Measurements from ENCODE around the gene SLC23A2.
"Not testable (repeated sequence)": the region's sequence is repeated elsewhere in the genome, so short reads cannot be mapped to it uniquely, and the experiment has no call there.

SLC23A2 gene

GRCh38 chr20:4929686-4930397, 71.5 kb downstream of the SLC23A2 start:
- DNase-seq, result no peak

DNA sequence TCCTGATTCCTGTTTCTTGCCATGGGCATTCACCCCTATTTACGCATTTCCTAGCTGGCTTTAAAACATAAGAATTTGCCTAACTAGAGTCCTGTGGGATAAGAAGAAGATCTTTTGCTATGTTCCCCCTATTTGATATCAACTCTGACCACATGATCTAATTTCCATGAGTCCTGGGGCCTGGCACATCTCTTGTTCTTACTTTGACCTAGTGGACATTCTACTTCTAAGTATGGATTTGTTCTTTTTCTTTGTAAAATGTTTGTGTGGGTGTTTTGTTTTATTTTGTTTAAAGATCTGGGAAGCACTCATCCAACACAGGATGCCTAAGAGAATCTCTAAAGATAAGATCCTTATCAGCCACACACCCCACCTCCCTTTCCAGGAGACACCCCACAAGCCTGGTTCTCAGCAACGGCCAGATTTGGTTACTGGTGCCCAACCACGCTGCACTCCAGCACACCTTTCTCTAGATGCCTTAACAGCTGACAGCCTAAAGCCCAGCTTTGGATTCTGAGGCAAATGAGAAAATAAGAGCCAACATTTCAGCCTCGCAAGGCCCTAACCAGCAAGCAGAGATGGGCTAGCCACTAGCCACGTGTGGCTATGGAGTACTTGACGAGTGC, 74.7 kb downstream of the SLC23A2 start:
- no peak for DNase-seq

- no peak for DNase-seq
Measured at GRCh38 chr20:4925842-4926530, 75.3 kb downstream of the SLC23A2 start.

DNA sequence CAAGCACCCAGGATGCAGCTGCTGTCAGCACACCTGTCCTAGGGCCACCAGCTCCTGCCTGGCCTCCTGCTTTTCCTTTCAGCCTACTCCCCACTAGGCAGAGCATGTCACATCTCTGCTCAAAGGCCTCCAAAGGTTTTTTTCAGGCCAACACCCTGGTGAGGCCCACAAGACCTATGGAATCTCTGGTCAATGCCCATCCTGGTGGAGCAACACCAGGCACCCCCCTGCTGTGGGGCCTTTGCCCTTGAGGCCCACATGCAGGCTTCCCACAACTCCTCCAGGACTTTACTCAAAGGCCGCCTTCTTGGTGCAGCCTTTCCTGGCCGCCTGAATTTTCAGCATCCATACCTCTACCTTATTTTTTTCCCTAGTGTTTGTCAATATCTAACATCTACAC, 76.9 kb downstream of the SLC23A2 start:
- no peak for DNase-seq

- DNase-seq, result no peak
Measured at GRCh38 chr20:4924032-4924431, 77.3 kb downstream of the SLC23A2 start.

- DNase-seq, result no peak
Measured at GRCh38 chr20:4922186-4922585, 79.1 kb downstream of the SLC23A2 start.

DNA sequence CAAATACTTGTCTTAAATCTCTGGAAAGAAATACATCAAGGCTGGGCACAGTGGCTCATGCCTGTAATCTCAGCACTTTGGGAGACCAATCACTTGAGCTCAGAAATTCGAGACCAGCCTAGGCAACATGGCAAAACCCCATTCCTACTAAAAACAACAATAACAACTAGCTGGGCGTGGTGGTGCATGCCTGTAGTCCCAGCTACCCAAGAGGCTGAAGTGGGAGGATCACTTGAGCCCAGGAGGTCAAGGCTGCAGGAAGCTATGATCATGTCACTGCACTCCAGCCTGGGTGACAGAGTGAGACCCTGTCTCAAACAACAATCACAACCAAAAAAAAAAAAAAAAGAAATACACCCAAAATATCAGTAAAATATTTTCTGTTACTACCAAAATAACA, 80.0 kb downstream of the SLC23A2 start:
- DNase-seq, result not testable (repeated sequence)

DNA sequence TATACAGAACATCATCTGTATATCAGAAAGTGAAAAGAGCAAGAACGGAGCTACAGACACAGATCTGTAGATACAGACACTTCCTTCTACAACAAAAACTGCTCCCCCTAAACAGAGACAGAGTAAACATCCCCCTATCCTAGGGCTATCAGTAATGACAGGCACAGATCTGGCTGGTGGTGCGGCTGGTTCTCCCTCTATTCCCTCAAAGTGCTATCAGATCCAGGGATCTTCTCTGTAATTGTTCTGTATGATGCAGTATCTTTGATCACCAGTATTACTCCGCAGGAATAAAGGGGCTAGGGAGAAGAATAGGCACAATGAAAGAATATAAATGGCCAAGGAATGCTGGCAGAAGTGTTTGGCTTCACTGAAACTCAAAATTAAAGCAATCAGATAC, 80.7 kb downstream of the SLC23A2 start:
- DNase-seq, result no peak

GRCh38 chr20:4920131-4920530, 81.2 kb downstream of the SLC23A2 start:
- no peak for DNase-seq

DNA sequence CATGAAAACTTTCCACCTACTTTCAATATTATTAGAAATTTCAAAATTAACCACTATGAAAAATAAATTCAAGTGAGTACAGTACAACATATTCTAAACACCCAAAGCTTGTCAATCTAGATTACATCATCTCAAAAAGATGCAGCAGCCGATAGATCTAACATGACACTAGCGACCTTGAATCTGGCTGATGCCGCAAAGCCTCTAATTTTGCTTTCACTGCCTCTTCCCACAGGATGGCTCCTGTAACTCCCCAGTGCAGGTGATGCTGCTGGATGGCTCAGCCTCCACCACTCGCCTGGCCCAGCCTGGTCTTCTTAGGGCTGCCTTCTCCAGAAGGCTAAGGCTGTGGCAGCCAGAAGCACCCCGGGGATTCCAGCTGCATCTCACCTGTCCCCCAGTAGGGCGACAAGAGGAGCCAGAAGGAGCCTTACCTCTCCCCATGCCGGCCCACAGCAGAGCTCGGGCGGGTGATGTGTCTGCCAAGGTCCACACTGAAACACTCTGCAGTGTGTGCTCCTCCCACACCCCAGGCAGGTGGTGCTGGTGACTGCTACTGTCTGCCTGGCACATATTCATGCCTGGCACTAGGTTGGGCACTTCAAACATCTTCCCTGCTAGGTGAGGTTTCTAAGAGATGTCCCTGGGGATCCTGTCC, 82.1 kb downstream of the SLC23A2 start:
- DNase-seq, result no peak

- DNase-seq, result no peak
Measured at GRCh38 chr20:4918473-4918872, 82.8 kb downstream of the SLC23A2 start.

DNA sequence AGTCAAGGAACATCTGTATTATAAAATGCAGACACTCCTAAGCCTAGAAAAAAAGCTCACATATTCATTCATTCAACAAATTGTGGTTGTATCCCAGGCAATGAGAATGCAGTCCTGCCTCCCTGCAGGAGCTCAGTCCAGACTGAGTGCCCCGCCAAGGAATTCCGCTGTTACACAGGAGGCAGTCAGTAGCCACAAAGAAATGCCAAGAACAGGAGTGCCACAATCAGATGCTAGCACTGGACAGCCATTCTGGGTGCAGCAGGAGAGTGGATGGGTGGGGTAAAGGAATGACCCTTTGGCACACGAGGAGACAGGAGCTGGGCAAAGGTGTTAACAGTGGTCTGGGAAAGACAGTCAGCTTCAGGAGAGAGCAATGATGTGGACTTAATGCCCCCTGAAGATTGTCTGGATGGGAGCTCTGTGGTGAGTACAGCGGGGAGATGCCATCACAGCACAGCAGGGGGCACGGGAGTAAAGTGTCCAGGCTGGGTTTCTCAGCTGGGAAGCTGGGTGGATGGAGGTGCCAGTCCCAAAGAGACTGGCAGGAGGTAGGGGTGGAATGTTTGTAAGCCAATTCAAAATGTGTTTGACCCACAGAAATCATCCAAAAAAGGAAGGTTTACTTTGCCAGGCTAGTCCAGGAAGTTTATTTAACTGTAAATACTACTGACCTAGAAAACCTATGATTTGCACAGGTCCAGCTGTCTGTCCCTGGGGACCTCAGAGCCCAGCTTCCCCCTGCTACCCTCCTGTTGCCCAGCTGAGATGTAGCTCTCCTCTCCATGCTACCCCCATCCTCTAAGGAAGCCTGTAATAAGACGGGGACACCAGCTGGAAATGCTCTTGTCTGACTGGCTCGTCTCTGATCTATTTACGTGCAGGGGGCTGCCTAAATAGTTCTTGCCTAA, 84.1 kb downstream of the SLC23A2 start:
- DNase-seq, result no peak

- no peak for DNase-seq
Measured at GRCh38 chr20:4913147-4913546, 88.2 kb downstream of the SLC23A2 start.

- no peak for DNase-seq
Measured at GRCh38 chr20:4912380-4913142, 88.7 kb downstream of the SLC23A2 start.

DNA sequence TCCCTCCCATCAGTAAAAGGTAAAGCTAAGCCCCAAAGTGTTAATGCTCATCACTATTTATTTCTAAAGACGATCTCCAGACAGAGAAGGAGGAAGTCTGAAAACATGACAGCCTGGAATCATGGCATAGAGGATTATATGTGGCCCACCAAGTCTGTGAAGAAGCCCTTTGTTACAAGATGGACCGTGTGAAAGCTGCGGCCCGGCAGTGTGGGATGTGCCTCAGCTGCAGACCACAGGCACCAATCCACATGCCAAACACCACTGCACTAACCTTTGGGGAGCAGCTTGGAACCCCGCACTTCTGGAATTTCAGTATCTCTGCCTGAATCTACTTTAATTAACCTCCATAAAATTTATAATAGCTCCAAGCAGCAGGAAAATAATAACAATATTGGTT, 90.4 kb downstream of the SLC23A2 start:
- DNase-seq, result no peak

- no peak for DNase-seq
Measured at GRCh38 chr20:4905613-4906012, 95.7 kb downstream of the SLC23A2 start.

DNA sequence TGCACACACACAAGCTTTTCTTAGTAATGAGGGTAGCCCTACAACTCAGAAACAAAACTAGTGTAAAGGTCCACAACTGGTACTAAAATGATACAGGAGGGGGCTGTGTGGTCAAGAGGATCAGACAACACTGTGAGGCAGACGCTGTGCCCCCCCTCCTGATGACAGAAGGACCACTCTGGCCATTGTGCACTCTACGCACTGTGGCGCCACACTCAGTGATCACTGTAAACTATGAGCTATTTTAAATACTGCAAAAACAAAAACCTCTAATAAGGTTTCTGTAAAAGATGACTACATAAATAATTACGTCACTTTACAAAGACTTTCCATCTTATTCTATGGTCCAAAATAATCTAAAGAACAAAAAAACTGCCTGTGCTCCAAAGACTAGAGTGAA, 96.1 kb downstream of the SLC23A2 start:
- DNase-seq, result no peak

DNA sequence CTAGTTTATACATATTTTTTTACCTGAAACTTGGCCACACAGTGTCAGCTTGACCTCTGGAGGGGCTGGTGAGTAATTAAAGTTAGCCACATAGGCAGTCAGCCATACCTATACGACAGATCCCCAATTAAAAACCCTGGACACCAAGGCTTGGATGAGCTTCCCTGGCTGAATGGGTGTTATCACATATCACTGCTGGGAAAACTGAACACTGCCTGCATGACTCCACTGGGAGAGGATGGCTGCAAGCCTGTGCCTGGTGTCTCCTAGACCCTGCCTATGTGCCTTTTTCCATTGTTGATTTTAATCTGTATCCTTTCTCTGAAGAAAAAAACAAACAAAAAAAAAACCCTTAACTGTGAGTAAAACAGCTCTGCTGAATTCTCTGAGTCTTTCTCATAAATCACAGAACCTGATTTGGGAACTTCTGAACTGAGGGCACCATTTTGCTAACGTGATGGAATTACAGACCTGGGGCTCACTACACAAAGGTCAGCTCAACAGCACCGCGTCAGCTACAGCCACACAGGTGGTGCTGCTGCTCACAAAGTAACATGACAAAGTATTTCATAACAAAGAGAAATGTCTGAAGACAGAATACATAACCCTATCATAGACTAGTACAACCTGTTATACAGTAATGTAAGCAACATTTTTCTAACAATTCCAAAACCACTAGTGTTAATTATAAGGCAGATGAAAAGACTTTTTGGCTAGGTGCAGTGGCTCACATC, 97.0 kb downstream of the SLC23A2 start:
- no peak for DNase-seq

- no peak for DNase-seq
Measured at GRCh38 chr20:4902788-4903187, 98.5 kb downstream of the SLC23A2 start.

- no peak for DNase-seq
Measured at GRCh38 chr20:4901031-4901818, 100.1 kb downstream of the SLC23A2 start.
